ENCODE results near the gene LRRC8B.

DNA sequence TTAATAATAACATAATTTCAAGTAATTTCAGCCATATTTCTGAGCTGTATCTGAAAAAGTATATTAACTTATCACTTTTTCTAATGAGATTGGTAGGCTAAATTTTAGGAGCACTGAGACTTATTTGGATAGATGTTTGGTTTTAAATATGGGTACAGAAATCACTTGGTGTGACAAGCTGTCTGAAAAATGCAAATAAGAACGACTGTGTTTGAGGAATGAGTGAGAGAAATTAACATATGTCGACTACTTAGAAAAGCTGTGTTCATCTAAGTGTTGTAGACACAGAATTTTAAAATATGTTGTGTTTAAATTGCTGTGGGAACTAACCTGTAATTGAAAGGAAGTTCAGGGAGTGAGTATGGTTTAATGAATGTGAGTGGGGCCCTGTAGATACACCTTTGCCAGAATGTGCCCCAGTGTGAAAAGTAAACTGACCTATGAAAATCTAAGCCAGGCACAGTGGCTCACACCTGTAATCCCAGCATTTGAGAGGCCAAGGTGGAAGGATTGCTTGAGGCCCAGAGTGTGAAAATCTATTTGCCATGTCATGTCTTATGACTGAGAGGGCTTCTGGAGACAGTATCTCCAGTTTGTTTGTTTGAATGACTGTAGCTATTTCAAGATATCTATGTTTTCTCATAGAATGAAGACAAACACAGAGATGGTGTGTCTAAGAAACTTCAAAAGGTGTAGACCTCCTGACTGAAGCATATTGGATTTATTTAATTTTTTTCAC is 54.5 kb downstream of the LRRC8B start:
- no peak for TF ChIP-seq POLR2A (IDR thresholded peaks at IDR 0.05)
- TF ChIP-seq, protein P1, sequence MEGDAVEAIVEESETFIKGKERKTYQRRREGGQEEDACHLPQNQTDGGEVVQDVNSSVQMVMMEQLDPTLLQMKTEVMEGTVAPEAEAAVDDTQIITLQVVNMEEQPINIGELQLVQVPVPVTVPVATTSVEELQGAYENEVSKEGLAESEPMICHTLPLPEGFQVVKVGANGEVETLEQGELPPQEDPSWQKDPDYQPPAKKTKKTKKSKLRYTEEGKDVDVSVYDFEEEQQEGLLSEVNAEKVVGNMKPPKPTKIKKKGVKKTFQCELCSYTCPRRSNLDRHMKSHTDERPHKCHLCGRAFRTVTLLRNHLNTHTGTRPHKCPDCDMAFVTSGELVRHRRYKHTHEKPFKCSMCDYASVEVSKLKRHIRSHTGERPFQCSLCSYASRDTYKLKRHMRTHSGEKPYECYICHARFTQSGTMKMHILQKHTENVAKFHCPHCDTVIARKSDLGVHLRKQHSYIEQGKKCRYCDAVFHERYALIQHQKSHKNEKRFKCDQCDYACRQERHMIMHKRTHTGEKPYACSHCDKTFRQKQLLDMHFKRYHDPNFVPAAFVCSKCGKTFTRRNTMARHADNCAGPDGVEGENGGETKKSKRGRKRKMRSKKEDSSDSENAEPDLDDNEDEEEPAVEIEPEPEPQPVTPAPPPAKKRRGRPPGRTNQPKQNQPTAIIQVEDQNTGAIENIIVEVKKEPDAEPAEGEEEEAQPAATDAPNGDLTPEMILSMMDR (IDR thresholded peaks at IDR 0.05): no peak
